Bronchial smooth muscle cell (primary cell): ENCODE data around the gene CLEC4M. TPM values are rescaled to one million over a fixed set of nuclear protein-coding genes. Genes with fewer than 3 reads are reported as not detected.

Source experiments
- total RNA-seq: library from RNA; depleted of rRNA; stranded (reverse); fragments of >200 nt; gene quantifications from 2 replicates; pipeline ENCODE4 v1.2.1, GENCODE V29; 2014

CLEC4M gene
- total RNA-seq: not detected in 2 replicates

GRCh38 chr19:7762719-7763293 is at the start of gene CLEC4M:
Gene CLEC4M, plus strand, starts transcription at chr19:7763243. Its CDS starts 24 bp downstream, at chr19:7763267.

GRCh38 chr19:7732045-7732444 is 31.0 kb upstream of the CLEC4M start, which contains the start of gene CLEC4G:
Gene CLEC4G, minus strand, starts transcription at chr19:7732110. Its CDS starts 8 bp downstream, at chr19:7732102.

GRCh38 chr19:7746903-7747884 is 15.8 kb upstream of the CLEC4M start, which contains the start of gene CD209:
Gene CD209, minus strand, starts transcription at chr19:7747534. Its CDS starts 23 bp downstream, at chr19:7747511.

Other genes starting within 250 kb of the CLEC4M start
- gene ZNF358, start 247.1 kb upstream of the CLEC4M start, total RNA-seq: 9.1 and 9.5 TPM in 2 replicates
- gene MCOLN1, start 240.6 kb upstream of the CLEC4M start, total RNA-seq: 5.2 and 9.4 TPM in 2 replicates
- 61.3 and 67.9 TPM in 2 replicates for gene PNPLA6, start 227.5 kb upstream of the CLEC4M start, total RNA-seq
- gene CAMSAP3, start 167.4 kb upstream of the CLEC4M start, total RNA-seq: not detected in 2 replicates
- 28.1 and 37.0 TPM in 2 replicates for gene XAB2, start 133.7 kb upstream of the CLEC4M start, total RNA-seq
- gene PET100, start 133.4 kb upstream of the CLEC4M start, total RNA-seq: 43.5 and 58.2 TPM in 2 replicates
- gene PCP2, start 129.5 kb upstream of the CLEC4M start, total RNA-seq: not detected in 2 replicates
- gene STXBP2, start 126.1 kb upstream of the CLEC4M start, total RNA-seq: 0.94 and 16.7 TPM in 2 replicates
- not detected in 2 replicates for gene RETN, start 94.2 kb upstream of the CLEC4M start, total RNA-seq
- not detected in 2 replicates for gene MCEMP1, start 86.2 kb upstream of the CLEC4M start, total RNA-seq
- 118 and 218 TPM in 2 replicates for gene TRAPPC5, start 82.4 kb upstream of the CLEC4M start, total RNA-seq
- not detected in 2 replicates for gene FCER2, start 61.1 kb upstream of the CLEC4M start, total RNA-seq
- gene CLEC4G, start 31.1 kb upstream of the CLEC4M start, total RNA-seq: not detected in 2 replicates
- not detected in 2 replicates for gene CD209, start 15.7 kb upstream of the CLEC4M start, total RNA-seq
- gene EVI5L, start 67.0 kb downstream of the CLEC4M start, total RNA-seq: 13.4 and 18.3 TPM in 2 replicates
- not detected in 2 replicates for gene PRR36, start 111.1 kb downstream of the CLEC4M start, total RNA-seq
- gene LRRC8E, start 125.3 kb downstream of the CLEC4M start, total RNA-seq: 4.2 and 5.8 TPM in 2 replicates
- gene MAP2K7, start 140.6 kb downstream of the CLEC4M start, total RNA-seq: 7.6 and 10.7 TPM in 2 replicates
- 1.2 and 1.7 TPM in 2 replicates for gene TGFBR3L, start 151.6 kb downstream of the CLEC4M start, total RNA-seq
- 10.4 and 17.7 TPM in 2 replicates for gene SNAPC2, start 157.1 kb downstream of the CLEC4M start, total RNA-seq
- 0.26 and 0.63 TPM in 2 replicates for gene CTXN1, start 162.9 kb downstream of the CLEC4M start, total RNA-seq
- 42.4 and 62.0 TPM in 2 replicates for gene TIMM44, start 180.4 kb downstream of the CLEC4M start, total RNA-seq
- 10.2 and 28.5 TPM in 2 replicates for gene ELAVL1, start 242.4 kb downstream of the CLEC4M start, total RNA-seq